ENCODE measurements around the gene MSX2. TPM values are rescaled to one million over a fixed set of nuclear protein-coding genes. Genes with fewer than 3 reads are reported as not detected.

The MSX2 gene
- total RNA-seq, 1 donor = under 0.01 TPM

GRCh38 chr5:174723979-174724483, 351 bp upstream of the MSX2 start:
- Histone ChIP-seq H3K4me1 (ENCODE audit: insufficient read depth, low read length) (peaks cover 11% of the 10 kb centered on the region), H3K4me3 (ENCODE audit: low read length) (no peak overlapping the region), H3K9me3 (ENCODE audit: low read depth, low read length) (no peaks in the 10 kb centered on the region), H3K27me3 (ENCODE audit: insufficient read depth, low read length) (peaks cover 90% of the 10 kb centered on the region)

- Histone ChIP-seq H3K4me1 (ENCODE audit: insufficient read depth, low read length) (peaks cover 11% of the 10 kb centered on the region), H3K9me3 (ENCODE audit: low read depth, low read length) (no peaks in the 10 kb centered on the region), H3K4me3 (ENCODE audit: low read length) (no peak overlapping the region), H3K27me3 (ENCODE audit: insufficient read depth, low read length) (peaks cover 88% of the 10 kb centered on the region)
These were observed 1.0 kb downstream of the MSX2 start for GRCh38 chr5:174725261-174725990.

GRCh38 chr5:174725991-174726601, 1.7 kb downstream of the MSX2 start:
- peaks cover 91% of the 10 kb centered on the region for H3K27me3 ChIP-seq (ENCODE audit: insufficient read depth, low read length)
- H3K4me3 ChIP-seq (ENCODE audit: low read length) = no peak overlapping the region
- H3K9me3 ChIP-seq (ENCODE audit: low read depth, low read length) = no peaks in the 10 kb centered on the region

GRCh38 chr5:174726916-174727793, 2.8 kb downstream of the MSX2 start:
- H3K4me3 ChIP-seq (ENCODE audit: low read length) = no peak overlapping the region
- peaks cover 91% of the 10 kb centered on the region for H3K27me3 ChIP-seq (ENCODE audit: insufficient read depth, low read length)
- peaks cover 11% of the 10 kb centered on the region for H3K4me1 ChIP-seq (ENCODE audit: insufficient read depth, low read length)
- H3K9me3 ChIP-seq (ENCODE audit: low read depth, low read length) = no peaks in the 10 kb centered on the region

More at GRCh38 chr5:174725991-174726601, 1.7 kb downstream of the MSX2 start:
- peaks cover 11% of the 10 kb centered on the region for H3K4me1 ChIP-seq (ENCODE audit: insufficient read depth, low read length)

- Histone ChIP-seq H3K27me3 (ENCODE audit: insufficient read depth, low read length) (peaks cover 91% of the 10 kb centered on the region), H3K4me1 (ENCODE audit: insufficient read depth, low read length) (peaks cover 11% of the 10 kb centered on the region), H3K4me3 (ENCODE audit: low read length) (no peak overlapping the region), H3K9me3 (ENCODE audit: low read depth, low read length) (no peaks in the 10 kb centered on the region)
These were observed 3.7 kb downstream of the MSX2 start for GRCh38 chr5:174727794-174728680.

GRCh38 chr5:174729075-174729680, 4.8 kb downstream of the MSX2 start:
- H3K4me1 ChIP-seq (ENCODE audit: insufficient read depth, low read length) = peaks cover 8% of the 10 kb centered on the region
- peaks cover 91% of the 10 kb centered on the region for H3K27me3 ChIP-seq (ENCODE audit: insufficient read depth, low read length)
- no peak overlapping the region for H3K4me3 ChIP-seq (ENCODE audit: low read length)
- no peaks in the 10 kb centered on the region for H3K9me3 ChIP-seq (ENCODE audit: low read depth, low read length)

- Histone ChIP-seq H3K27me3 (ENCODE audit: insufficient read depth, low read length) (peaks cover 97% of the 10 kb centered on the region), H3K4me3 (ENCODE audit: low read length) (no peak overlapping the region), H3K4me1 (ENCODE audit: insufficient read depth, low read length) (no peaks in the 10 kb centered on the region), H3K9me3 (ENCODE audit: low read depth, low read length) (no peaks in the 10 kb centered on the region)
These were observed 7.0 kb downstream of the MSX2 start for GRCh38 chr5:174731214-174732035.

GRCh38 chr5:174732036-174733020, 7.9 kb downstream of the MSX2 start:
- H3K27me3 ChIP-seq (ENCODE audit: insufficient read depth, low read length) = peaks cover 97% of the 10 kb centered on the region
- H3K9me3 ChIP-seq (ENCODE audit: low read depth, low read length) = no peaks in the 10 kb centered on the region
- no peaks in the 10 kb centered on the region for H3K4me1 ChIP-seq (ENCODE audit: insufficient read depth, low read length)
- H3K4me3 ChIP-seq (ENCODE audit: low read length) = no peak overlapping the region

GRCh38 chr5:174733091-174733690, 8.8 kb downstream of the MSX2 start:
- Histone ChIP-seq H3K4me1 (ENCODE audit: insufficient read depth, low read length) (no peaks in the 10 kb centered on the region), H3K9me3 (ENCODE audit: low read depth, low read length) (no peaks in the 10 kb centered on the region), H3K4me3 (ENCODE audit: low read length) (no peak overlapping the region), H3K27me3 (ENCODE audit: insufficient read depth, low read length) (peaks cover 95% of the 10 kb centered on the region)

- no peaks in the 10 kb centered on the region for H3K4me1 ChIP-seq (ENCODE audit: insufficient read depth, low read length)
- no peaks in the 10 kb centered on the region for H3K9me3 ChIP-seq (ENCODE audit: low read depth, low read length)
- peaks cover 89% of the 10 kb centered on the region for H3K27me3 ChIP-seq (ENCODE audit: insufficient read depth, low read length)
- H3K4me3 ChIP-seq (ENCODE audit: low read length) = no peak overlapping the region
These were observed 9.5 kb downstream of the MSX2 start for GRCh38 chr5:174733836-174734235.

GRCh38 chr5:174734571-174735497, 10.5 kb downstream of the MSX2 start:
- Histone ChIP-seq H3K27me3 (ENCODE audit: insufficient read depth, low read length) (peaks cover 80% of the 10 kb centered on the region), H3K4me1 (ENCODE audit: insufficient read depth, low read length) (no peaks in the 10 kb centered on the region), H3K4me3 (ENCODE audit: low read length) (no peak overlapping the region), H3K9me3 (ENCODE audit: low read depth, low read length) (no peaks in the 10 kb centered on the region)

Data from mononuclear cell (primary cell).